GM21529 (cell line): ENCODE data around the gene ABCG1.
"Not testable (repeated sequence)": the region's sequence is repeated elsewhere in the genome, so short reads cannot be mapped to it uniquely, and the experiment has no call there.

ENCODE experiments used
- ATAC-seq: cut with Tn5 transposase; IDR thresholded peaks from one replicate; pipeline ENCODE4 v1.9.1; 2021; ENCODE audit not compliant: unreplicated experiment

Gene ABCG1

DNA sequence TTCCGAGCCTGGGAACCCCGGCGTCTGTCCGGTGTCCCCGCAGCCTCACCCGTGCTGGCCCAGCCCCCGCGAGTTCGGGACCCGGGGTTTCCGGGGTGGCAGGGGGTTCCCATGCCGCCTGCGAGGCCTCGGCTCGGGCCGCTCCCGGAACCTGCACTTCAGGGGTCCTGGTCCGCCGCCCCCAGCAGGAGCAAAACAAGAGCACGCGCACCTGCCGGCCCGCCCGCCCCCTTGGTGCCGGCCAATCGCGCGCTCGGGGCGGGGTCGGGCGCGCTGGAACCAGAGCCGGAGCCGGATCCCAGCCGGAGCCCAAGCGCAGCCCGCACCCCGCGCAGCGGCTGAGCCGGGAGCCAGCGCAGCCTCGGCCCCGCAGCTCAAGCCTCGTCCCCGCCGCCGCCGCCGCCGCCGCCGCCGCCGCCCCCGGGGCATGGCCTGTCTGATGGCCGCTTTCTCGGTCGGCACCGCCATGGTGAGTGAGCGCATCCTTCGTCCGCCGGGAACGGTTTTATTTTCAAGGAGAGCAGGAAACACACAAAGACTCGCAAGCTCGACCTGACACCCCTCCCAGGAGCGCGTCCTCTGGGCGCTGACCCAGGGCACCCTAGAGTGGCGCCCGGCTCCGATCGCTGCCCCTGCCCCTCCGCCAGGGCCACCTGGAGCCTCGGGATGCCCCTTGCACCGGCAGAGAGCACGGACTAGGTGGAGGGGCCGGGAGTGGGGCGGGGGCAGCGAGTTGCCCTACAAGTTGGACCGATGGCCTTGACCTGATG is at the start of gene ABCG1:
TSS of gene ABCG1 (plus strand) at position 305 of the 770 bp plus-strand sequence. CDS start at position 428, 123 bp downstream.
- no peak for ATAC-seq

DNA sequence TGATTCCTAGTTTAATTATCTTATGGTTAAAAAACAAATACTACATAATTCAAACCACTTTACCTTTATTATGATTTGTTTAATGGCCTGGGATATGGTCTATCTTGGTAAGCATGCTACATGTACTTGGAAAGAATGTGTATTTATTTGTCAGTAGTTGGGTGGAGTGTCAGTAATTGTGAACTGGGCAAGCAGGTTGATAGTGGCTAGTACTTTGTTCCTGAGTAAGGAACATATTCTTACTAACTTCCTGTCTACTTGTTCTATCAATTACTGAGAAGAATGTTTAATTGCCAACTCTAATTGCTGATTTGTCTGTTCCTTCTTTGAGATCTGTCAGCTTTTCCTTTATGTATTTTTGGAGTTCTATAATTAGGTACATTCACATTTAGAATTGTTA is 49.2 kb upstream of the ABCG1 start:
- no peak for ATAC-seq

DNA sequence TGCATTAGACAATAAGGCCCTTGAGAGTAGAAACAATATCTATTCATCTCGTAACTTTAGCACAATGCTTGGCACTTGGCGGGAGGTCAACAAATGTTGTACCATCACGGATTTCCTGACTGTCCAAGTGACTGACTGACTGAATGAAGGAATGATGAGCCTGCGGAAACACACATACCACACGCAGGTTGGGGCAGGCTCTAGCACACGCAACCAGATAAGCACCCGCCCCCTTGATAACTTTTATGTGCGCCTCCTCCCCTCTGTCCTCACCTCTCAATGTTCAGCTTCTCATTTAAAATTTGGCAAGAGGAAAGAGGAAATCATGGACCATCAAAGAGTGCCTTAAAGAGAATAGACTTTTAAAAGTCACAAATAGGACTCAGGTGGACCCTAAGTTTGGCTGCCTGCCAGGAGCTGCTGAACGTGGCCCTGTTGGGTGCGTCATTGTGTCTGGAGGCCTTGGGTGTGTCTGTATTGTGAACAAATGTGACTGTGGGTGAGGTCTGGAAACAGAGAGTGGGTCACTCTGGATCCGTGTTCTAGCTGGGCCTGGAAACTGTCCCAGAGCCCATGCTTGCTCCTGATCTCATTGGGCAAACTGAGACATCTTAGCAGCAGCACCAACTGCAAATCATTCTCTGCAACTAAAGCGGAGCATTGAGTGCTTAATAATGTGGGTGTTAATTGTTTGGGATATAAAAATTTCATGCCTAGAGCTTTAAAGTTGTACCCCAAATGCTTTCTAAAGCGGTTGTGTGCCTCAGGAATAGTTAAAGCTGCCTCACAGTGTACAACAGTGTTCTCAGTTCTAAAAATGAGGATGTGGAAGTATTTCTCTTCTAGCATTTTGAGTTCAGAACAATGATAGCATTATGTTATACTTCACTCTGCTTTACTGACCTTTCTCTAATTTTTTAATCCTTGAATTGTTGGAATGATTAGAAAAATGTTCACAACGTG is 47.6 kb upstream of the ABCG1 start:
- no peak for ATAC-seq

DNA sequence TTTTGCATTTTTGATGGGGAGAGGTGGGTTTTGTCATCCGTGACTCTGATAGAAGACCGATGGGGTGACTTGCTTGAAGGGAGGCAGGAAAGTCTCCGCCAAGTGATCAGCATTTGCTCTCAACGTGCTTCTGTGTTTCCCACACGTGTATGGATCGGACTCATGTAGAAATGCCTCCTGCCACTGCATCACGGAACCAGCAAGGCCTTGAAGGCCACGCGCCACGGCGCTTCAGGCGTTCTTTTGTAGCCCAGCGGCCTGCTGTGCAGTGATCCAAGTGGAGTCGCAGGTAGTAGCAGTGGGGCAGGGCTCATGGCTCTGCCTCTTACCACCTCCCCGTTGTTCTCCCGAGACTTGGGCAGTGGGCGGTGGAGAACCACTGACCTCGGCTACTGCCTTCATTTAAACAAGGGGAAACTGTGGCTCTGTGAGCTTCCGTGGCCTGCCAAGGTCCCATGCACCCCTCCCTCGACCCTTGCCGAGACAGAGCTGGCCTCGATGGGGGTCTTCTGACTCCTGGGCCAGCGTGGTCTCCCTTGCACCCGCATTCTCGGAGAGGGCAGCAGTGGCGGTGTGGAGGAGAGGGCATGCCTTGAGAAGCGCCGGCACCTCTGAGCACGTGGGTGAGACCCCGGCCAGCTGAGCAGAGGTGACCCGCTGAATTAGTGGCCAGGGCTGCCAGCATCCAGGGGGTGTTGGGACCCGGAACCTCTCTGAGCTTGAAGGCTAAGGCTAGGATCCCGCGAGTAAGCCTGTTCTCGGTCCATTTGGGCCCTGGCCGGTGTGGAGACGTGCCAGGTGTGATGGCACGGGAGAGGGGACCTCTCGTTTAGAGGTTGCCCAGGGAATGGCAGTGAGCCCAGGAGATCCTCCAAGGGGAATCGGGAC is 46.1 kb upstream of the ABCG1 start:
- no peak for ATAC-seq

DNA sequence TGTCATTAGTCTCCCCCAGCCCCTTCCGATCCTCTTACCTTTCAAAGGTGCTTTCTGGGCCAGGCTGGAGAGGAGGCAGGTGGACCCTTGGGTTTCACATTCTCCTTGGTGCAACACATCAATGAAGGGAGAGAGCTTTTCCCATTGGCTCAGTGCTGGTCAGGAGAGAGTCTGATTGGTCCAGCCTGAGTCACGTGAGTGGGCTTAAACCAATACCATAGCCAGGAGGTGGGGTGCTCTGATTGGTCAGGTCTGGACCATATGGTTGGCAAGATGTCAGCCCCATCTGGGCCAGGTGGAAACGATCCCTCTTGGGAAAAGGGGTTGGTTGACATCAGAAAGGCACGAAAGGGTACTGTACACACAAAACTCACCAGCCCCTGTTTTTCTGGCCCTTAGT is 44.8 kb upstream of the ABCG1 start:
- no peak for ATAC-seq

DNA sequence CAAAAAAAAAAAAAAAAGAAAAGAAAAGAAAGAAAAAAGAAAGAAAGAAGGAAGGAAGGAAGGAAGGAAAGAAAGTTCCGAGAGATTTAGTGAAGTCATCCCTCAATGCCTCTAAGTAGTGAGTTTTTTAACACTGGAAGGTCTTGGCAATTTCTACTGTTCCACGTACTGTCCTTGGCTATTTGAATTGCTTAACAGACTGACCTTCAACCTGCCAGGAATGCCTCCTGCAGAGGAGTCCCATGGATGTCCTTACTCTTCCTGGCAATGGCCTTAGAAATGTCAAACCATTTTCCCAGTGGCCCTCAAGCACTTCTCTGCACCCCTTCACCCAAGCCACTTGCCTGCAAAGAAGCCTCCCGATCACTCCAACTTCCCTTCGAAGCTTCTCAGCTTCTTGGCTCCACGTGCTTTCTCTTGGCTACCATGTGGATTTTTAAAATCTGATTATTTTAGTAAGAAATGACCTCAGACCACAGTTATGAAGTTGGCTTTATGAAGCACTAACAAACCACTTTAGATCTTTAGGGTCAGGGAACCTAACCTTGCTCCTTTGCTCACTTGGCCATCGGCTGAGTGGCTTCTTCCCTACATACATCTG is 43.7 kb upstream of the ABCG1 start:
- no peak for ATAC-seq

DNA sequence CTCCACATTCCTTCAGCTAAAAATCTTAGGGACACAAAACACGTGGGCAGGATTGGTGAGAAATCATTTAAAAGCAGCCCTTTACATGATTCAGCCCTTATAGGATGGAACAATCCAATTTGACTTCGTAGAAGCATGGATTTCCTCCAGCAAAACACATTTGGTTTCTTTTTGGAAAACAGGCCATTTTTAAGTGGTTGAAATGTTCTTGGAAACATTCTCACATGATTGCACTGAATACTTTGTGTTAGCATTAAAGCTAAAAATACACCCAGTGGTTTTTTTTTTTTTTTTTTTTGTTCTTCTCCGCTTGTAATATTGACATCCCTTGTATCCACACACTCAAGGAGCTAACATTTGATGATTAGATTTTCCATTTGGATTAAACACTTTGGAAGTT is 42.1 kb upstream of the ABCG1 start:
- ATAC-seq = no peak

DNA sequence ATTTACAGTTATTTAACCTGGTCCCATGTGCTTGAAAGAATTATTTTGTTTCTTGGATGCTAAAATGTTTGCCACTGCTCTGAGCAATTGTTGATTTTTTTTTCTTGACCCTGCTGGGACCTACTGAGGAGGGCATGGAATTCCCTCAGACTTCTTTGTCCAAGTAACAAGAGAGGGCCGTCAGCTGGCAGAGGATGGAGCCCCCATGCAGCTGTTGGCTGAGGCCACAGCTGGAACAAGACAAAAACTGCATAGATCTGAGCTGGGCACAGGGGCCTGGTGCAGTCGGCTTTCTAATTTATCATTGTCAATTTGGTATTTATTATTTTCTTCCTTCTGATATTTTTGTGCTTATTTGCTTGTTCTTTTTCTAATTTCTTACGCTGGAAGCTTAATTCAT is 39.6 kb upstream of the ABCG1 start:
- no peak for ATAC-seq

DNA sequence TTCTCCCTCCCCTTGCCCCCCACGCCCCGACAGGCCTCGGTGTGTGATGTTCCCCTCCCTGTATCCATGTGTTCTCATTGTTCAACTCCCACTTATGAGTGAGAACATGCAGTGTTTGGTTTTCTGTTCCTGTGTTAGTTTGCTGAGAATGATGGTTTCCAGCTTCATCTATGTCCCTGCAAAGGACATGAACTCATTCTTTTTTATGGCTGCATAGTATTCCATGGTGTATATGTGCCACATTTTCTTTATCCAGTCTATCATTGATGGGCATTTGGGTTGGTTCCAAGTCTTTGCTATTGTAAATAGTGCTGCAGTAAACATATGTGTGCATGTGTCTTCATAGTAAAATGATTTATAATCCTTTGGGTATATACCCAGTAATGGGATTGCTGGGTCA is 38.9 kb upstream of the ABCG1 start:
- ATAC-seq = not testable (repeated sequence)

DNA sequence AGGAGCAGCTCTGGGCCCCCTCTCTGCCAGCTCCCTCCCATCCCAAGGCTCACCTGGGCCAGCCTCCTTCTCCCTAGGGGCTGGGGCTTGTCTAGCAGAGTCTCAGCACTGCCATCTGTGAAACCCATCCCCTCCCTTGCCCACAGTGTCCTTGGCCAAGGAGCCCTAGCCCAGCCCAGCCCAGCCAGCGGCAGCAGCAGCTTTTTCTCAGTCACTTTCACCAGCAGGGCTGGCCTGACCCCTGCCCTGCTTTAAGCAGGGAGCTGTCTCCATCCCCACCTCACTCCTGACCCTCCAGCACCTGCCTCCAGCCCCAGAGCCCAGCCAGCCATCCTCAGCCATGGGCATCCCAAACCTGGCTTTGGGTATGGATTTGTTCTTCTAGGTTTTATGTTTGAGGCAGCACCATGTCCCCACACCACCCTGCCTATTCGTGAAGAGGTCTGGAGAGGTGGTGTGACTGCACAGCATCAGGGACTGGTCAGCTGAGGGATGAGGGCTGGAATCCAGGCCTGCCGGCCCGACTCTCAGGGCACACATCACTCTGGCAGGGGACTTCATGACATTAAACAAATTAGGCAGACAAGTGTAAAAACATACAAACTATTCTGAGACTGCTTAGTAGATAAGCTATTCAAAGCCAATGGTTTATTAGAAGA is 36.1 kb upstream of the ABCG1 start:
- no peak for ATAC-seq

DNA sequence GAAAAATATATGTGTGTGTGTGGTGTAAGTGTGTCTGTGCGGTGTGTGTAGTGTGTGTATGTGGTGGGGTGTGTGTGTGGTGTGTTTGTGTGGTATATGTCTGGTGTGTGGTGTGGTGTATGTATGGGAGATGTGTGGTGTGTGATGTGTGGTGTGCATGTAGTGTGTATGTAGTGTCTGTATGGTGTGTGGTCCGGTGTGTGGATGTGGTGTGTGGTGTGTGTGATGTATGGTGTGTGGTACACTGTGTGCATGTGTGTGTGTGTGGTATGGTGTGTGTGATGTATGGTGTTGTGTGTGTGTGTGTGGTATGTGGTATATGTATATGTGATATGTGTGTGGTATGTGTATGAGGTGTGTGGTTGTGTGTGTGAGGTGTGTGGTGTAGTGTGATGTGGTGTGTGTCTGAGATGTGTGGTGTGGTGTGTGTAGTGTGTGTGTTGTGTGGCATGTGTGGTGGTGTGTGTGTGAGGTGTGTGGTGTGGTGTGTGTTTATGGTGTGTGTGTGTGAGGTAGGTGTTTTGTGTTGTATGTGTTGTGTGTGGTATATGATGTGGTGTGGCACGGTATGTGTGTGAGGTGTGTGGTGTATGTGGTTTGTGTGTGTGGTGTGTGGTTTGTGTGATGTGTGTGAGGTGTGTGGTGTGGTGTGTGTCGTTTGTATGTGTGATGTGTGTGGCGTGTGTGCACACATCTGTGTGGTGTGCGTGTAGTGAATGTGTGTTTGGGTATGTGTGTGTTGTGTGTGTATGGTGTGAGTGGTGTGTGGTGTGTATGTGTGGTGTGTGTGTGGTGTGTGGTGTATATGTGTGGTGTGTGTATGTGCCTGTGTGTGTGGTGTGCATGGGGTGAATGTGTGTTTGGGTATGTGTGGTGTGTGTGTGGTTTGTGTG is 35.3 kb upstream of the ABCG1 start:
- no peak for ATAC-seq

DNA sequence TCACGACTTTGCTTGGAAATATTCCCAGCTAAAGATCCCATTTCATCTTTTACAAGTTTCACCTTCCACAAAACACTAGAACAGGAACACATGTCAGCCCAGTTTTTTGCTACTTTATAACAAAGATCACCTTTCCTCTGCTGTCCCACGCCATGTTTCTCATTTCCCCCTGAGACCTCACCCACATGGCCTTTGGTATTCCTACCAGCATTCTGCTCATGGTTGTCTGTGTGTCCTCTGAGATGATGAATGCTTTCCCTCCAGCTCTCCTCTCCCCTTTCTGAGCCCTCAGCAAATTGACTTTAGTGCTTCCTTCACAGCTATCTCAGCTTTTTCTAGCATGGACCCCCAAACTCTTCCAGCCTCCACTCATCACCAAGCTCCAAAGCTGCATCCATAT is 32.3 kb upstream of the ABCG1 start:
- no peak for ATAC-seq

DNA sequence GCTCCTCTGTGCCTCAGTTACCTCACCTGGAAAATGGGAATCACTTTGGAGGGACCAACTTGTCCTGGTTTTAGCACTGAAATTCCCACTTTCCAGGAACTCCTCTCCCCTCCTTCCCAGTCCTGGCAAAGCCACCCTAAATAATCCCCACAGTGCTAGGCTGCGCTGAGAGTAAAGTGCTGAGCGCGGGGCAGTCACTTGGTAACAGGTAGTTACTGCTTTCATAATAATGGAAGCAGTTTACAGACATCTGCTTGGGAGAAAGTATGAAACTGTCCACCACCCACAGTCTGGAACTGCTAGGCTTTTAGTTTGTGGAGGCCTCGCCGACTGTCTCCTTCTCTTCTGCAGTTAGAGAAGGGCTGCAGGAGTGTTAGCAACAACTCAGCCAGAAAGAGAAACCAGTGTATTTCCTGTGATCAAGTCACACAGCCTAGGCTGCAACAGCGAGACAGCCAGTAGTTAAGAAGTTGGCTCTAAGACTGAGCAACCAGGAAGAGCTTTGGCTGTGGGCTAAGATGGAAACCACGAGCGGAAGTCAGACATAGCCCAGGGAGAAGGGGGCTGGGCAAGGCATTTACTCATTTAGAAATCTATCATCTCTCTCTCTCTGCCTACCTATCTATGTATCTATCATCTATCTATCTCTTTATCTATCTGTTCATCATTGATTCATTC is 30.8 kb upstream of the ABCG1 start:
- peak; percentile 98 for ATAC-seq

DNA sequence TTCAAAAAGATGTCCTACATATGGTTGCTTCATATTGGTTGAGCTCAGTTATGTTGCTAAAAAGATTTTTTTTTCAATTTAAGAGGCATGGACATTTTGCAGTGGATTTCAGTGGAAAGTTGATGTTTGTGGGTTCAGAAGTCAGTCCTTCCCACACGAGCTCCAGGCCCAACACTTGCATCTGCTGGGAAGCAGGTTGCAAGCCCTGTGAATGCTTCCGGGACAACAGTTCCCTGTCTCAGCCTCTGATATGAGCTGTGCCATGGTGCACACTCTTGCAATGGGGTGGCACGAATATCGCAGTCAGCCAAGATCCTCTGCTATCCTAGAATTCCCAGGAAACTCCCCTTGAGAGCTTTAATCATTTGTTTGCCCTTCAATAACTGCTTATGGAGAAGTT is 30.3 kb upstream of the ABCG1 start:
- no peak for ATAC-seq

DNA sequence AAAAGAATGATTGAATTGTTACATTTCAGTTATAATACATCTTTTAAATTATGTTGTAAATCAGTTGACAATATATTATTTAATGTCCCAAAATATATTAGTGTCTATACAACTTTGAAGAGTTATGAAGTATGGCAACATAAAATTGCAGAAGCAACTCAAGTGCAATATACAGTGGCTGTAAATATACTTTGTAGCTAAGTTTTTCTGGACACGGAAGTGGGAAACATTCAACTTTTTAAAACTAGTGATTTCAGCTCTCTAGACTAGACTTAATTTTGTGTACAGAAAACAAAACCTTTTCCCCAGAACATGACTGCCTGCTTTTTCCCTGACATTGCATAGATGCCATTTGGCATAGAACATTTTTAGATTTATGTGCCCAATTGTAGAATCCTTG is 29.5 kb upstream of the ABCG1 start:
- ATAC-seq = no peak

DNA sequence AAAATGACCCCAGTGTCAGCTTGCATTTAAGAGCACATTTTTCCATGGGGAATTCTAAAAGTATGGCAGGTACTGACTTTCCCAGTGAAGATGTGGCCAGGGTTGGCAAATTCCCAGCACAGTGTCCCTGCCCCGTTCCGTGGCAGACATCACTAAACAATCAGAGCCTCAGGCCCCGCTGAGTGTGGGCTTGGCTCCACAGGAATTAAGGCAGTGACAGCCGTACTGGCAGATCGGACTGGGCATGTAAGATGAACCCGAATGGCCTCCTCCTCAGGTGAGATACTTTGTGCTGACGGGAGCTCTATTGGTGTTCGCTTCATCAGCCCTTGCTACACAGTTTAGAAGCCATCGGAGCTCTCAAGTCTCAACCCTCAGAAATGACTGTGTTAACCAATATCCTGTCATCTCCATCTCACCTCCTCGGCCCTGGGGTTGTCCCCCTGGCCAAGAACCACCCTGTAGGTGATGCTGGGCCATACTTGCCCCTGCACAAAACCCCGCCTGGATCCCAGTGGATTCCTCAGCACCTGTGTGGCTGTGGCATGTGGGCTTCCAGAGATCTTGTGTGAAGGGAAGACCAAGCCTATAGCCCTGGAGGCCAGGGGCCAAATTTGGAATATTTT is 29.0 kb upstream of the ABCG1 start:
- ATAC-seq = no peak

DNA sequence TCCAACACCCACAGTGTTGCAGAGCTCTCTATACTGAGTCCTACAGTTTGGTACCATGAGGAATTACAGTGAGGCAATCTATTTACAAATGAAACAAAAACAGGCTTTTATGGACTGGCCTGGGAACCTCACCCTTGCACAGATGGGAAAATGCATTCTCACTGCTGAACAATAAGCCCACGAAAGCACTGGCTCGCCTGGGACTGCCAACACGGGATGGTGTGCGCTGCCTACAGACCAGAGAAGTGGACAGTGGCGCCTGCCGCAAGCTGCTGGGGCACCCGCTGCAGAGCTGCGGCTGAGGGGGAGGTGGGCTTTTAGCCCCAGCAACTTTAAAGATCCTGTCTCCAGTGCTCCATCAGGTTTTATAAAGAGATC is 28.5 kb upstream of the ABCG1 start:
- no peak for ATAC-seq

DNA sequence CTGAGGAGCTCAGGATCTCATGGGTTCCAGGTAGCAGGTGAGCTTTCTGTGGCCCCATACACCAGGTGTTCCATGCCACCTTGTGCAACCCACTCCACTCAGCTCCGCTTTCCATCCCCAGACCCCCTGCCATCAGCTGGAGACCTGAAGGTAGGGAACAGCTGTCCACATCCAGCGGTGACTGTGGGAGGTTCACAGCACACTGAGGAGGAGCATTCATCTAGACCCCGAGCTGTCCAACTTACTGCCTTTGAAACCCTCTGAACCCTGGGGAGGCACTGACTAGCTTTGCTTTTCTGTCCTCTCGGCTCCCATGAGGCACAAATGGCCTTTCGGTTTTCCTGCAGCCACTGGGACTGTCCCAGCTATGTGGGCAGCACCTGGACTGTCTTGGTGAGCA is 27.9 kb upstream of the ABCG1 start:
- no peak for ATAC-seq
